IMR-90 (cell line): ENCODE data around the gene EPAS1. TPM values are rescaled to one million over a fixed set of nuclear protein-coding genes. Genes with fewer than 3 reads are reported as not detected.

Experiments
- ATAC-seq: fragments of 200-7000 bp; cut with Tn5 transposase; 2 replicates; pipeline ENCODE4 v1.9.1; 2020; ENCODE audit warnings: low read depth, mild to moderate bottlenecking, moderate library complexity
- BruUV-seq: library from RNA; stranded (reverse); fragments of 400-500 nt; replicated peaks from 2 replicates; lab custom pipeline; 2021; lab: Mats Ljungman, UMichigan
- CTCF ChIA-PET: fragments of 300-600 bp; formaldehyde crosslinking; extraction: SDS; loops from one replicate; lab custom pipeline; 2021; ENCODE audit warnings: antibody characterized with exemption; lab: Yijun Ruan, JAX
- POLR2A ChIA-PET: fragments of 300-600 bp; sonication (Branson Sonifier 250); formaldehyde crosslinking; loops from one replicate; lab custom pipeline; 2022; ENCODE audit warnings: antibody characterized with exemption; ENCODE audit not compliant: unreplicated experiment; lab: Charles Lee
- DNase-seq: peaks from one replicate; pipeline ENCODE4 v3.0.0; 2013
- H2AFZ ChIP-seq: replicated peaks from 2 replicates; pipeline ENCODE3; 2013; ENCODE audit warnings: low read length, mild to moderate bottlenecking; ENCODE audit not compliant: poor library complexity
- H2AK5ac ChIP-seq: 2 replicates; pipeline ENCODE4 v1.6.1; 2013; ENCODE audit warnings: low read depth, low read length, inconsistent platforms
- H2AK9ac ChIP-seq: replicated peaks from 2 replicates; pipeline ENCODE3; 2013; ENCODE audit warnings: mild to moderate bottlenecking, low read depth, low read length, moderate library complexity; ENCODE audit not compliant: poor library complexity
- H2BK120ac ChIP-seq: 2 replicates; pipeline ENCODE4 v1.6.1; 2013; ENCODE audit warnings: low read depth, low read length, inconsistent platforms
- H2BK15ac ChIP-seq: 3 replicates; pipeline ENCODE4 v1.6.1; 2013; ENCODE audit warnings: low read depth, low read length, inconsistent platforms
- H2BK20ac ChIP-seq: 2 replicates; pipeline ENCODE4 v1.6.1; 2013; ENCODE audit warnings: low read depth, mild to moderate bottlenecking, inconsistent platforms, low read length, moderate library complexity
- H2BK5ac ChIP-seq: 2 replicates; pipeline ENCODE4 v1.6.1; 2013; ENCODE audit warnings: mild to moderate bottlenecking, low read depth, low read length, inconsistent platforms; ENCODE audit not compliant: poor library complexity, severe bottlenecking
- H3K14ac ChIP-seq: replicated peaks from 2 replicates; pipeline ENCODE4 v1.6.1; 2013; ENCODE audit warnings: low read depth, low read length, inconsistent platforms
- H3K18ac ChIP-seq: 2 replicates; pipeline ENCODE4 v1.6.1; 2013; ENCODE audit warnings: low read depth, low read length, control low read depth
- H3K23ac ChIP-seq: 2 replicates; pipeline ENCODE4 v1.6.1; 2013; ENCODE audit warnings: low read depth, low read length, inconsistent platforms
- H3K27ac ChIP-seq: 2 replicates; pipeline ENCODE4 v1.5.1; 2013; ENCODE audit warnings: mild to moderate bottlenecking, control low read depth, low read length; ENCODE audit not compliant: insufficient read depth
- H3K27me3 ChIP-seq: 2 replicates; pipeline ENCODE4 v1.6.1; 2013; ENCODE audit warnings: low read length; ENCODE audit not compliant: control insufficient read depth, insufficient read depth
- H3K36me3 ChIP-seq: 2 replicates; pipeline ENCODE4 v1.6.1; 2013; ENCODE audit warnings: low read length, mixed read lengths; ENCODE audit not compliant: control insufficient read depth, insufficient read depth
- H3K4ac ChIP-seq: 2 replicates; pipeline ENCODE4 v1.6.1; 2013; ENCODE audit warnings: low read depth, low read length, inconsistent platforms
- H3K4me1 ChIP-seq: 2 replicates; pipeline ENCODE4 v1.6.1; 2013; ENCODE audit warnings: low read length, mixed read lengths; ENCODE audit not compliant: control insufficient read depth, insufficient read depth
- H3K4me2 ChIP-seq: 2 replicates; pipeline ENCODE4 v1.6.1; 2013; ENCODE audit warnings: low read depth, mild to moderate bottlenecking, control low read depth, low read length, moderate library complexity
- H3K4me3 ChIP-seq: 2 replicates; pipeline ENCODE4 v1.5.1; 2013; ENCODE audit warnings: low read depth, mild to moderate bottlenecking, control low read depth, low read length, moderate library complexity; ENCODE audit not compliant: insufficient read depth
- H3K56ac ChIP-seq: 2 replicates; pipeline ENCODE4 v1.6.1; 2013; ENCODE audit warnings: low read length, inconsistent platforms; ENCODE audit not compliant: insufficient read depth; ENCODE audit errors: extremely low read depth
- H3K79me1 ChIP-seq, 2 experiments: 2 replicates each; pipeline ENCODE4 v1.6.1; 2013; ENCODE audit warnings: low read length in 2 of 2, inconsistent platforms in 1 of 2, low read depth in 1 of 2
- H3K9ac ChIP-seq: 2 replicates; pipeline ENCODE4 v1.6.1; 2013; ENCODE audit warnings: low read depth, low read length, control low read depth
- H3K9me1 ChIP-seq: 2 replicates; pipeline ENCODE4 v1.6.1; 2013; ENCODE audit warnings: low read length, inconsistent platforms; ENCODE audit not compliant: insufficient read depth
- H3K9me3 ChIP-seq: 2 replicates; pipeline ENCODE4 v1.6.1; 2013; ENCODE audit warnings: low read length; ENCODE audit not compliant: control insufficient read depth, insufficient read depth
- H4K20me1 ChIP-seq: 2 replicates; pipeline ENCODE4 v1.6.1; 2013; ENCODE audit warnings: low read length, inconsistent platforms; ENCODE audit not compliant: insufficient read depth
- H4K5ac ChIP-seq: 2 replicates; pipeline ENCODE4 v1.6.1; 2013; ENCODE audit warnings: mild to moderate bottlenecking, low read depth, low read length, control low read depth
- H4K8ac ChIP-seq, 2 experiments: 2 replicates each; pipeline ENCODE4 v1.6.1; 2013; ENCODE audit warnings: low read depth in 2 of 2, low read length in 2 of 2, control low read depth in 1 of 2, inconsistent platforms in 1 of 2
- H4K91ac ChIP-seq: 2 replicates; pipeline ENCODE4 v1.6.1; 2013; ENCODE audit warnings: low read depth, low read length, inconsistent platforms; ENCODE audit not compliant: insufficient read depth
- CEBPB ChIP-seq: IDR thresholded peaks from 2 replicates; pipeline ENCODE4 v1.6.1; 2012; ENCODE audit warnings: low read depth, low read length, improper control_type of control experiment
- MAZ ChIP-seq: IDR thresholded peaks from 2 replicates; pipeline ENCODE4 v1.6.1; 2012; ENCODE audit warnings: low read depth, mild to moderate bottlenecking, low read length, improper control_type of control experiment, moderate library complexity, borderline replicate concordance
- SMC3 ChIP-seq: fragments of 150-350 bp; IDR thresholded peaks from 2 replicates; pipeline ENCODE4 v1.6.1; 2016; ENCODE audit warnings: low read depth, mild to moderate bottlenecking, antibody characterized with exemption, low read length, moderate library complexity
- dilution Hi-C: fragments of 300-500 bp; cut with HindIII; formaldehyde crosslinking; loops from one replicate; pipeline ENCODE4 v1.14.3; 2018; ENCODE audit warnings: low sequenced_read_pairs; ENCODE audit not compliant: unreplicated experiment
- in situ Hi-C: fragments of 300-500 bp; cut with MboI; formaldehyde crosslinking; loops from 3 replicates; pipeline ENCODE4 v1.14.3; 2019; ENCODE audit warnings: low sequenced_read_pairs, inconsistent platforms, mixed read lengths
- intact Hi-C: fragments of 100-400 bp; cut with micrococcal nuclease; formaldehyde crosslinking; loops from 2 replicates; pipeline ENCODE4 v1.10.0; 2022
- polyA plus RNA-seq, 3 experiments: library from polyadenylated mRNA; depleted of rRNA; stranded (reverse); fragments of >200 nt; gene quantifications; 2 replicates each; pipeline ENCODE4 v1.2.3, GENCODE V29; 2012; ENCODE audit warnings: low replicate concordance in 1 of 3
- total RNA-seq: library from RNA; depleted of rRNA; stranded (reverse); fragments of >200 nt; gene quantifications from 2 replicates; pipeline ENCODE4 v1.2.3, GENCODE V29; 2012
- TF ChIP-seq, protein P1 (sequence below): conservative IDR thresholded peaks from 2 replicates; pipeline ENCODE4 v1.5.1; 2012; ENCODE audit warnings: mild to moderate bottlenecking, low read depth, low read length, improper control_type of control experiment

Gene EPAS1
- total and polyA plus RNA-seq, 2 of the 4 experiments (the other 2 are of a cell fraction), result 40.7 to 120 TPM

GRCh38 chr2:46413631-46414030 lies 116.4 kb downstream of the EPAS1 start:
- no peak overlapping the region for H4K91ac ChIP-seq
- no peaks in the 10 kb centered on the region for H3K27me3 ChIP-seq
- POLR2A ChIA-PET, result no interaction called here
- H3K18ac ChIP-seq, result no peak overlapping the region
- no peak overlapping the region for H2BK120ac ChIP-seq
- BruUV-seq, result no TSS peak
- no peak overlapping the region for H2AK5ac ChIP-seq
- dilution Hi-C loops (no loop called here), in situ Hi-C loops (no loop called here), intact Hi-C loops (no loop called here)
- no peaks in the 10 kb centered on the region for H3K79me1 ChIP-seq
- no peak overlapping the region for H3K4me3 ChIP-seq
- H3K14ac ChIP-seq, result no peak overlapping the region
- no peak overlapping the region for H2AFZ ChIP-seq
- H2BK20ac ChIP-seq, result no peak overlapping the region
- TF ChIP-seq, protein P1, sequence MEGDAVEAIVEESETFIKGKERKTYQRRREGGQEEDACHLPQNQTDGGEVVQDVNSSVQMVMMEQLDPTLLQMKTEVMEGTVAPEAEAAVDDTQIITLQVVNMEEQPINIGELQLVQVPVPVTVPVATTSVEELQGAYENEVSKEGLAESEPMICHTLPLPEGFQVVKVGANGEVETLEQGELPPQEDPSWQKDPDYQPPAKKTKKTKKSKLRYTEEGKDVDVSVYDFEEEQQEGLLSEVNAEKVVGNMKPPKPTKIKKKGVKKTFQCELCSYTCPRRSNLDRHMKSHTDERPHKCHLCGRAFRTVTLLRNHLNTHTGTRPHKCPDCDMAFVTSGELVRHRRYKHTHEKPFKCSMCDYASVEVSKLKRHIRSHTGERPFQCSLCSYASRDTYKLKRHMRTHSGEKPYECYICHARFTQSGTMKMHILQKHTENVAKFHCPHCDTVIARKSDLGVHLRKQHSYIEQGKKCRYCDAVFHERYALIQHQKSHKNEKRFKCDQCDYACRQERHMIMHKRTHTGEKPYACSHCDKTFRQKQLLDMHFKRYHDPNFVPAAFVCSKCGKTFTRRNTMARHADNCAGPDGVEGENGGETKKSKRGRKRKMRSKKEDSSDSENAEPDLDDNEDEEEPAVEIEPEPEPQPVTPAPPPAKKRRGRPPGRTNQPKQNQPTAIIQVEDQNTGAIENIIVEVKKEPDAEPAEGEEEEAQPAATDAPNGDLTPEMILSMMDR, result no peak
- no peak for TF ChIP-seq MAZ
- TF ChIP-seq SMC3, result no peak
- no peak for TF ChIP-seq CEBPB
- H2AK9ac ChIP-seq, result no peak overlapping the region
- H2BK5ac ChIP-seq, result no peak overlapping the region
- H4K20me1 ChIP-seq, result no peaks in the 10 kb centered on the region
- H3K4me1 ChIP-seq, result peaks cover 11% of the 10 kb centered on the region
- CTCF ChIA-PET, result interaction anchor here (0.8 kb wide), 1 partner anchor 16 kb away, joined by 3 read pairs; no protein-coding TSS in a partner anchor
- no peak overlapping the region for H2BK15ac ChIP-seq
- no peak for ATAC-seq
- H3K4me2 ChIP-seq, result no peak overlapping the region
- no peak overlapping the region for H3K27ac ChIP-seq
- no peak overlapping the region for H4K8ac ChIP-seq
- no peaks in the 10 kb centered on the region for H3K36me3 ChIP-seq
- peaks cover 13% of the 10 kb centered on the region for H3K9me1 ChIP-seq
- H3K9me3 ChIP-seq, result peaks cover 6% of the 10 kb centered on the region
- H3K4ac ChIP-seq, result no peak overlapping the region
- no peak overlapping the region for H3K9ac ChIP-seq
- no peak overlapping the region for H4K5ac ChIP-seq
- H3K23ac ChIP-seq, result no peak overlapping the region
- H3K56ac ChIP-seq, result no peak overlapping the region
- no peak for DNase-seq
